Panc1 (cell line): ENCODE data around the gene CNTN1. TPM values are rescaled to one million over a fixed set of nuclear protein-coding genes. Genes with fewer than 3 reads are reported as not detected.

Source experiments
- ATAC-seq: fragments of 200-7000 bp; cut with Tn5 transposase; 2 replicates; pipeline ENCODE4 v1.9.1; 2020; ENCODE audit warnings: mild to moderate bottlenecking, moderate library complexity
- BruUV-seq: library from RNA; stranded (reverse); fragments of 400-500 nt; replicated peaks from 2 replicates; lab custom pipeline; 2021; lab: Mats Ljungman, UMichigan
- CTCF ChIA-PET: fragments of 300-600 bp; sonication (Branson Sonifier 250); formaldehyde crosslinking; loops from one replicate; lab custom pipeline; 2022; ENCODE audit warnings: antibody characterized with exemption; lab: Charles Lee
- POLR2A ChIA-PET: fragments of 300-600 bp; sonication (Branson Sonifier 250); formaldehyde crosslinking; loops from one replicate; lab custom pipeline; 2022; ENCODE audit warnings: antibody characterized with exemption; lab: Charles Lee
- DNase-seq: peaks from one replicate; pipeline ENCODE4 v3.0.0-alpha.2; 2010; ENCODE audit warnings: low read depth, low spot score
- H3K27ac ChIP-seq: 2 replicates; pipeline ENCODE4 v1.5.1; 2011; ENCODE audit warnings: mild to moderate bottlenecking, low read length, inconsistent platforms
- H3K27me3 ChIP-seq: fragments of 200-500 bp; sonication (Bioruptor generic); 2 replicates; pipeline ENCODE4 v1.6.0; 2014; ENCODE audit warnings: low read length, inconsistent platforms; ENCODE audit not compliant: control insufficient read depth, insufficient read depth
- H3K36me3 ChIP-seq: fragments of 200-500 bp; sonication (Bioruptor generic); 2 replicates; pipeline ENCODE4 v1.5.1; 2014; ENCODE audit warnings: inconsistent platforms, mild to moderate bottlenecking, low read length, moderate library complexity; ENCODE audit not compliant: control insufficient read depth, insufficient read depth
- H3K4me1 ChIP-seq: 2 replicates; pipeline ENCODE4 v1.5.1; 2011; ENCODE audit warnings: inconsistent platforms, mild to moderate bottlenecking, low read length, moderate library complexity; ENCODE audit not compliant: control insufficient read depth, insufficient read depth
- H3K4me3 ChIP-seq, 2 experiments: 2 replicates each; pipeline ENCODE4 v1.5.1; 2011 to 2012; ENCODE audit warnings: low read depth in 2 of 2, low read length in 2 of 2, mild to moderate bottlenecking in 2 of 2, inconsistent platforms in 1 of 2, moderate library complexity in 1 of 2
- H3K9me3 ChIP-seq: fragments of 200-500 bp; sonication (Bioruptor generic); 2 replicates; pipeline ENCODE4 v1.5.1; 2014; ENCODE audit warnings: low read depth, mild to moderate bottlenecking, inconsistent platforms, low read length, moderate library complexity; ENCODE audit not compliant: control insufficient read depth, insufficient read depth
- CTCF ChIP-seq: fragments of 450-650 bp; IDR thresholded peaks from 2 replicates; pipeline ENCODE4 v1.5.1; 2017; ENCODE audit warnings: mild to moderate bottlenecking
- POLR2AphosphoS5 ChIP-seq: IDR thresholded peaks from 2 replicates; pipeline ENCODE4 v1.6.1; 2012; ENCODE audit warnings: mild to moderate bottlenecking, low read depth, low read length, moderate library complexity
- REST ChIP-seq, 2 experiments: IDR thresholded peaks; 2 replicates each; pipeline ENCODE4 v1.6.1; 2011 to 2012; ENCODE audit warnings: low read depth in 2 of 2, control low read depth in 1 of 2, low read length in 1 of 2, mild to moderate bottlenecking in 1 of 2, moderate library complexity in 1 of 2; ENCODE audit not compliant: insufficient read depth in 1 of 2
- SIN3A ChIP-seq: IDR thresholded peaks from 2 replicates; pipeline ENCODE4 v1.6.1; 2012; ENCODE audit warnings: low read depth, mild to moderate bottlenecking, low read length, moderate library complexity, borderline replicate concordance; ENCODE audit not compliant: insufficient read depth
- TCF7L2 ChIP-seq: IDR thresholded peaks from 2 replicates; pipeline ENCODE4 v1.6.1; 2011; ENCODE audit warnings: mild to moderate bottlenecking, low read depth, low read length, inconsistent platforms
- in situ Hi-C: cut with HindIII; loops from 2 replicates; pipeline ENCODE4 v1.10.0; 2016; ENCODE audit warnings: low sequenced_read_pairs, low pct_unique_long_range_greater_than_20kb
- intact Hi-C: fragments of 100-400 bp; cut with micrococcal nuclease; formaldehyde crosslinking; loops from one replicate; pipeline ENCODE4 v1.10.0; 2022; ENCODE audit not compliant: unreplicated experiment
- total RNA-seq: library from RNA; stranded (reverse); gene quantifications from one replicate; pipeline ENCODE4 v1.2.1, GENCODE V29; 2021; ENCODE audit not compliant: unreplicated experiment

CNTN1 gene
- total RNA-seq, 1 experiment from 2014 or later = not detected

GRCh38 chr12:40794087-40794486 is 101.8 kb downstream of the CNTN1 start:
- Histone ChIP-seq H3K27me3 (no peaks in the 10 kb centered on the region), H3K36me3 (no peaks in the 10 kb centered on the region), H3K27ac (no peak overlapping the region), H3K4me1 (no peaks in the 10 kb centered on the region), H3K9me3 (no peaks in the 10 kb centered on the region), H3K4me3 (no peak overlapping the region)
- no peak for TF ChIP-seq TCF7L2
- no peak for TF ChIP-seq CTCF
- TF ChIP-seq REST (IDR thresholded peaks at IDR 0.05; ENCODE audit: insufficient read depth in 1 of 2, low read depth in 2 of 2, low read length in 1 of 2) = no peak
- intact Hi-C loops = no loop called here
- BruUV-seq = no TSS peak
- ChIA-PET POLR2A (no interaction called here), CTCF (no interaction called here)
- in situ Hi-C loops = no loop called here
- ATAC-seq = no peak
- no peak for DNase-seq

GRCh38 chr12:40801082-40801481 is 108.8 kb downstream of the CNTN1 start:
- no peaks in the 10 kb centered on the region for H3K9me3 ChIP-seq
- DNase-seq (no peak), ATAC-seq (no peak)
- no peaks in the 10 kb centered on the region for H3K4me1 ChIP-seq
- TF ChIP-seq TCF7L2 = no peak
- no peak for TF ChIP-seq POLR2AphosphoS5
- no peak for TF ChIP-seq CTCF
- TF ChIP-seq SIN3A = no peak
- no peak for TF ChIP-seq REST (IDR thresholded peaks at IDR 0.05; ENCODE audit: insufficient read depth in 1 of 2, low read depth in 2 of 2, low read length in 1 of 2)
- no TSS peak for BruUV-seq
- H3K27ac ChIP-seq = no peak overlapping the region
- in situ Hi-C loops = no loop called here
- POLR2A ChIA-PET = no interaction called here
- CTCF ChIA-PET = interaction anchor here (0.6 kb wide), 1 partner anchor 76 kb away, joined by 3 read pairs; no protein-coding TSS in a partner anchor
- H3K27me3 ChIP-seq = no peaks in the 10 kb centered on the region
- no peaks in the 10 kb centered on the region for H3K36me3 ChIP-seq
- no peak overlapping the region for H3K4me3 ChIP-seq
- intact Hi-C loops = no loop called here
